Measurements from ENCODE around the gene OR5M10.
"Not testable (repeated sequence)": the region's sequence is repeated elsewhere in the genome, so short reads cannot be mapped to it uniquely, and the experiment has no call there.

OR5M10 gene

DNA sequence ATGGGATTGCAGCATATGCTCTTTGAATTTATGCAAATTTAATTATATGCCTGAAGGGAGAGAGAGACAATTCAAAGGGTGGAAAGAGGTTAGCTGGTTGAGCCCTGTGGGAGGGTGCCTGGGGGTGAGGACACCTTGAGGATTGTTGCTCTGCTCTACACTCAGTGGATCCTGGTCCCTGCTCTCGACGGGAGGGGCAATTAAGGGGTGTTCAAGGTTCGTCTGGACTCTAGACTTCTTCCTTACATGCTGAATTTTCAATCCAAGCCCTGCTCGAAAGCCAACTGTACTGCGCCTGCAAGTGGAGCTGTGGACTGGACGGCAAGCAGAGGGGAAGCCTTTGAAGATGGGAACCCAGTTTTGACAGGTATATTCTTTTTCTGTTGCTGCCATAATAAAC is 18.9 kb downstream of the OR5M10 start:
- H3K36me3 ChIP-seq (replicated peaks; ENCODE audit: low read depth, low read length) = no peaks in the 10 kb centered on the region
- no peaks in the 10 kb centered on the region for H3K27me3 ChIP-seq (ENCODE audit: low read depth, low read length)
- no peaks in the 10 kb centered on the region for H3K4me1 ChIP-seq (ENCODE audit: low read length)
- no peaks in the 10 kb centered on the region for H4K20me1 ChIP-seq (ENCODE audit: insufficient read depth, low read length)
- H3K9ac ChIP-seq (ENCODE audit: low read length) = no peak overlapping the region
- H3K4me3 ChIP-seq (ENCODE audit: low read length) = no peak overlapping the region
- H3K9me3 ChIP-seq (ENCODE audit: insufficient read depth, low read length) = no peaks in the 10 kb centered on the region
- TF ChIP-seq CTCF (IDR thresholded peaks at IDR 0.05; ENCODE audit: low read depth, low read length) = no peak
- no peak for TF ChIP-seq EZH2phosphoT487 (IDR thresholded peaks at IDR 0.05; ENCODE audit: low read depth)
- H3K79me2 ChIP-seq (ENCODE audit: low read length) = no peaks in the 10 kb centered on the region
- no peak overlapping the region for H3K27ac ChIP-seq (ENCODE audit: low read length)
- H3K4me2 ChIP-seq (ENCODE audit: low read length) = no peak overlapping the region
- no peak overlapping the region for H2AFZ ChIP-seq (ENCODE audit: low read depth, low read length)

DNA sequence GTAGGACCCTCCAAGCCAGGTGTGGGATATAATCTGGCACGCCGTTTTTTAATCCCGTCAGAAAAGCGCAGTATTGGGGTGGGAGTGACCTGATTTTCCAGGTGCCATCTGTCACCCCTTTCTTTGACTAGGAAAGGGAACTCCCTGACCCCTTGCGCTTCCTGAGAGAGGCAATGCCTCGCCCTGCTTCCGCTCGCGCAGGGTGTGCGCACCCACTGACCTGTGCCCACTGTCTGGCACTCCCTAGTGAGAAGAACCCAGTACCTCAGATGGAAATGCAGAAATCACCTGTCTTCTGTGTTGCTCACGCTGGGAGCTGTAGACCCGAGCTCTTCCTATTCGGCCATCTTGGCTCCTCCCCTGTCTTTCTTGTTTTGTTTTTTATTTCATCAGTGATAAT is 22.8 kb downstream of the OR5M10 start:
- H3K4me3 ChIP-seq (ENCODE audit: low read length); H3K4me1 ChIP-seq (ENCODE audit: low read length); H4K20me1 ChIP-seq (ENCODE audit: insufficient read depth, low read length); H3K4me2 ChIP-seq (ENCODE audit: low read length); H2AFZ ChIP-seq (ENCODE audit: low read depth, low read length); H3K79me2 ChIP-seq (ENCODE audit: low read length); H3K27me3 ChIP-seq (ENCODE audit: low read depth, low read length); H3K9ac ChIP-seq (ENCODE audit: low read length); H3K36me3 ChIP-seq (replicated peaks; ENCODE audit: low read depth, low read length); H3K27ac ChIP-seq (ENCODE audit: low read length); H3K9me3 ChIP-seq (ENCODE audit: insufficient read depth, low read length): not testable (repeated sequence)

GRCh38 chr11:56545531-56545930 is 32.0 kb downstream of the OR5M10 start:
- no peak overlapping the region for H3K9ac ChIP-seq (ENCODE audit: low read length)
- no peaks in the 10 kb centered on the region for H3K9me3 ChIP-seq (ENCODE audit: insufficient read depth, low read length)
- H3K27ac ChIP-seq (ENCODE audit: low read length) = no peak overlapping the region
- no peaks in the 10 kb centered on the region for H3K27me3 ChIP-seq (ENCODE audit: low read depth, low read length)
- no peak overlapping the region for H3K4me2 ChIP-seq (ENCODE audit: low read length)
- no peak overlapping the region for H3K4me3 ChIP-seq (ENCODE audit: low read length)
- no peak overlapping the region for H2AFZ ChIP-seq (ENCODE audit: low read depth, low read length)
- no peaks in the 10 kb centered on the region for H4K20me1 ChIP-seq (ENCODE audit: insufficient read depth, low read length)
- TF ChIP-seq EZH2phosphoT487 (IDR thresholded peaks at IDR 0.05; ENCODE audit: low read depth) = no peak
- no peaks in the 10 kb centered on the region for H3K4me1 ChIP-seq (ENCODE audit: low read length)
- no peaks in the 10 kb centered on the region for H3K36me3 ChIP-seq (replicated peaks; ENCODE audit: low read depth, low read length)
- H3K79me2 ChIP-seq (ENCODE audit: low read length) = no peaks in the 10 kb centered on the region

DNA sequence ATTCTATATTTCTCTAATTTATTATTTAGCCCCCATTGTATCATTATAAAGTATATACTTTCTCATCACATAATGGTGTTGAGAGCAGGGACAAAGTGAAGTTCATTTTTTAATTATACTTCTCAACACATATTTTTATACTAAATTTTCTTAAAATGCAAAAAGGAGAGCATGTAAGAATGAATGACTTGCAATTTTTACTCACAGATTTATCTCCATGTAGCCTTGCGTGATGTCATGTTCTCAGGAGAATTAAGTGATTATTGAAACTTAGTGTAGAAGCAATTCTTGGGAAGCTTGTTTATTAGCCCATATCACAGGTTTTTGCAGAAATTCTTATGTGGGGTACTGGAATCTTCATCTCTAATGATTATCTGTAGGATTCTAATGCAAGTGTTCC is 33.8 kb downstream of the OR5M10 start:
- H3K9me3 ChIP-seq (ENCODE audit: insufficient read depth, low read length) = no peaks in the 10 kb centered on the region
- no peaks in the 10 kb centered on the region for H3K79me2 ChIP-seq (ENCODE audit: low read length)
- no peak overlapping the region for H3K27ac ChIP-seq (ENCODE audit: low read length)
- no peaks in the 10 kb centered on the region for H4K20me1 ChIP-seq (ENCODE audit: insufficient read depth, low read length)
- no peak overlapping the region for H3K4me2 ChIP-seq (ENCODE audit: low read length)
- no peak overlapping the region for H3K4me3 ChIP-seq (ENCODE audit: low read length)
- no peaks in the 10 kb centered on the region for H3K27me3 ChIP-seq (ENCODE audit: low read depth, low read length)
- H2AFZ ChIP-seq (ENCODE audit: low read depth, low read length) = no peak overlapping the region
- TF ChIP-seq CTCF (IDR thresholded peaks at IDR 0.05; ENCODE audit: low read depth, low read length) = no peak
- TF ChIP-seq EZH2phosphoT487 (IDR thresholded peaks at IDR 0.05; ENCODE audit: low read depth) = no peak
- no peaks in the 10 kb centered on the region for H3K4me1 ChIP-seq (ENCODE audit: low read length)
- H3K36me3 ChIP-seq (replicated peaks; ENCODE audit: low read depth, low read length) = no peaks in the 10 kb centered on the region
- H3K9ac ChIP-seq (ENCODE audit: low read length) = no peak overlapping the region

DNA sequence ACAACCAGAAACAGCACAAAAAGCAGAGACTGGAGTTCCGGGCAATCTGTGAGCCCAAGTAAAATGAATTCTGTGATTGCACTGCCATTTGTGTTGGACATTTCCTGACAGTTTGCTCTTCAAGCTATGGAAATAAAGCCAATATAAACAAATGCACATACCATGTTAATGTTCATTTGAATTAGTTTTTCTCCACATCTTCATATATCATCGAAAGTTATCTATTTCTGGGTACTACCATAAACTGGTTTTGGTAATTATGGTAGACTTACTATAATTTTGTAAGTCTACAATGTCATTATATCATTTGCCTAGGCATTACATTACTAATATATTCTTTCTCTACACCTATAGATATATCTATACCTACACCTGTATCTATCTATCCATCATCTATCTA is 34.4 kb downstream of the OR5M10 start, which contains the start of gene OR5M11:
TSS of gene OR5M11 (minus strand) at position 101 of the 400 bp plus-strand sequence. CDS start at position 101, 0 bp downstream.
- Histone ChIP-seq H3K27ac (ENCODE audit: low read length) (no peak within 1 kb of the TSS), H3K79me2 (ENCODE audit: low read length) (no peaks in the 10 kb centered on the region), H3K4me3 (ENCODE audit: low read length) (no peak within 1 kb of the TSS), H2AFZ (ENCODE audit: low read depth, low read length) (no peak within 1 kb of the TSS), H3K4me1 (ENCODE audit: low read length) (no peaks in the 10 kb centered on the region), H3K36me3 (replicated peaks; ENCODE audit: low read depth, low read length) (no peaks in the 10 kb centered on the region), H4K20me1 (ENCODE audit: insufficient read depth, low read length) (no peaks in the 10 kb centered on the region), H3K4me2 (ENCODE audit: low read length) (no peak within 1 kb of the TSS), H3K9me3 (ENCODE audit: insufficient read depth, low read length) (no peaks in the 10 kb centered on the region), H3K9ac (ENCODE audit: low read length) (no peak within 1 kb of the TSS), H3K27me3 (ENCODE audit: low read depth, low read length) (no peaks in the 10 kb centered on the region)
- TF ChIP-seq CTCF (IDR thresholded peaks at IDR 0.05; ENCODE audit: low read depth, low read length) (no peak), EZH2phosphoT487 (IDR thresholded peaks at IDR 0.05; ENCODE audit: low read depth) (no peak)

Data from OCI-LY3 (cell line).